B cell (primary cell): ENCODE data around the gene CEP63. TPM values are rescaled to one million over a fixed set of nuclear protein-coding genes. Genes with fewer than 3 reads are reported as not detected.

Source experiments
- ATAC-seq: fragments of 200-7000 bp; cut with Tn5 transposase; one replicate; pipeline ENCODE4 v1.10.0; 2021; ENCODE audit warnings: low read depth, mild to moderate bottlenecking, moderate number of reproducible peaks, moderate library complexity
- CTCF ChIA-PET: fragments of 350-600 bp; sonication (Branson Sonifier 250); formaldehyde crosslinking; loops from one replicate; lab custom pipeline; 2021; ENCODE audit warnings: antibody characterized with exemption, inconsistent platforms; lab: Charles Lee
- POLR2A ChIA-PET: fragments of 350-600 bp; sonication (Branson Sonifier 250); formaldehyde crosslinking; loops from one replicate; lab custom pipeline; 2021; ENCODE audit warnings: antibody characterized with exemption; lab: Charles Lee
- DNase-seq: peaks from one replicate; pipeline ENCODE4 v3.0.0; 2013
- H2AFZ ChIP-seq: 2 replicates; pipeline ENCODE4 v1.6.1; 2012; ENCODE audit warnings: mild to moderate bottlenecking, low read depth, low read length; ENCODE audit not compliant: insufficient read depth, poor library complexity, severe bottlenecking
- H3K27ac ChIP-seq, 2 donors: 1 replicate in 1 of 2; 2 replicates in 1 of 2; pipeline ENCODE4 v1.5.1; 2012 to 2013; ENCODE audit warnings: low read length in 2 of 2, mild to moderate bottlenecking in 2 of 2, moderate library complexity in 1 of 2
- H3K27me3 ChIP-seq, 4 experiments: fragments of 200-600 bp in 1 of 4; sonication (generic) in 1 of 4; replicated peaks in 1 of 4; 1 replicate in 2 of 4; 2 replicates in 2 of 4; pipeline versions ENCODE4 v1.6.1 to v1.7.0; 2013 to 2016; ENCODE audit warnings: low read length in 3 of 4, mild to moderate bottlenecking in 2 of 4, mixed read lengths in 1 of 4, moderate library complexity in 1 of 4; ENCODE audit not compliant: insufficient read depth in 4 of 4, control insufficient read depth in 3 of 4; ENCODE audit errors: control extremely low read depth in 1 of 4
- H3K36me3 ChIP-seq, 2 experiments: replicated peaks in 1 of 2; 1 replicate in 1 of 2; 2 replicates in 1 of 2; pipeline versions ENCODE4 v1.6.1 to v1.7.1; 2013; ENCODE audit warnings: low read length in 1 of 2; ENCODE audit not compliant: insufficient read depth in 2 of 2, control insufficient read depth in 1 of 2; ENCODE audit errors: control extremely low read depth in 1 of 2, extremely low read depth in 1 of 2
- H3K4me1 ChIP-seq, 2 donors: fragments of 200-600 bp in 1 of 2; sonication (generic) in 1 of 2; 1 replicate in 1 of 2; 2 replicates in 1 of 2; pipeline versions ENCODE4 v1.5.1 to v1.6.1; 2013 to 2017; ENCODE audit warnings: low read length in 2 of 2; ENCODE audit not compliant: control insufficient read depth in 2 of 2, insufficient read depth in 2 of 2
- H3K4me2 ChIP-seq: replicated peaks from 2 replicates; pipeline ENCODE3; 2012; ENCODE audit warnings: mild to moderate bottlenecking, low read depth, low read length; ENCODE audit not compliant: poor library complexity, severe bottlenecking
- H3K4me3 ChIP-seq, 5 experiments: fragments of 200-600 bp in 1 of 5; sonication (generic) in 1 of 5; 1 replicate in 3 of 5; 2 replicates in 2 of 5; pipeline versions ENCODE4 v1.5.1 to v1.7.0; 2011 to 2016; ENCODE audit warnings: low read length in 4 of 5, mild to moderate bottlenecking in 4 of 5, low read depth in 2 of 5, control low read depth in 1 of 5, moderate library complexity in 1 of 5; ENCODE audit not compliant: insufficient read depth in 1 of 5; ENCODE audit errors: control extremely low read depth in 1 of 5, extremely low read depth in 1 of 5
- H3K79me2 ChIP-seq: fragments of 200-600 bp; sonication (generic); one replicate; pipeline ENCODE4 v1.6.0; 2016; ENCODE audit warnings: low read length; ENCODE audit not compliant: control insufficient read depth, insufficient read depth
- H3K9ac ChIP-seq: fragments of 200-600 bp; sonication (generic); 2 replicates; pipeline ENCODE4 v1.6.1; 2017; ENCODE audit warnings: mild to moderate bottlenecking, low read length, moderate library complexity
- H3K9me3 ChIP-seq, 3 donors: one replicate each; pipeline versions ENCODE4 v1.6.1 to v1.7.1; 2013; ENCODE audit warnings: low read length in 2 of 3; ENCODE audit not compliant: control insufficient read depth in 2 of 3, insufficient read depth in 1 of 3; ENCODE audit errors: control extremely low read depth in 1 of 3
- H4K20me1 ChIP-seq: 2 replicates; pipeline ENCODE4 v1.6.0; 2012; ENCODE audit warnings: mild to moderate bottlenecking, low read length; ENCODE audit not compliant: insufficient read depth, control insufficient read depth, poor library complexity, severe bottlenecking
- H3K27ac Mint-ChIP-seq: one replicate; pipeline ENCODE4 v1.8.0; 2021; ENCODE audit warnings: mixed read lengths
- H3K27me3 Mint-ChIP-seq: one replicate; pipeline ENCODE4 v1.8.0; 2021; ENCODE audit warnings: mixed read lengths
- H3K4me1 Mint-ChIP-seq: one replicate; pipeline ENCODE4 v1.8.0; 2021; ENCODE audit warnings: mixed read lengths
- H3K4me3 Mint-ChIP-seq: one replicate; pipeline ENCODE4 v1.8.0; 2021; ENCODE audit warnings: mixed read lengths
- H3K9me3 Mint-ChIP-seq: one replicate; pipeline ENCODE4 v1.8.0; 2022; ENCODE audit warnings: mixed read lengths; ENCODE audit not compliant: insufficient read depth
- CTCF ChIP-seq: fragments of 200-600 bp; IDR thresholded peaks from one replicate; pipeline ENCODE4 v1.8.0; 2022; ENCODE audit warnings: antibody characterized with exemption, mild to moderate bottlenecking
- EZH2 ChIP-seq: IDR thresholded peaks from 2 replicates; pipeline ENCODE4 v1.6.1; 2012; ENCODE audit warnings: borderline replicate concordance, low read depth, mild to moderate bottlenecking, moderate library complexity, low read length; ENCODE audit not compliant: insufficient read depth, poor library complexity, severe bottlenecking
- WGBS: methylation state at CpG from one replicate; pipeline ENCODE4 v1.1.5; 2013; ENCODE audit warnings: missing lambda C conversion rate; ENCODE audit not compliant: insufficient coverage; 5-methylcytosine and 5-hydroxymethylcytosine counted together
- intact Hi-C: fragments of 100-400 bp; cut with micrococcal nuclease; formaldehyde crosslinking; loops from one replicate; pipeline ENCODE4 v1.10.0; 2022
- polyA plus RNA-seq: library from polyadenylated mRNA; depleted of rRNA; stranded (reverse); fragments of >200 nt; gene quantifications from 2 replicates; pipeline ENCODE4 v1.2.3, GENCODE V29; 2012
- total RNA-seq, 2 donors: library from RNA; stranded (reverse); fragments of 120-200 nt in 1 of 2; gene quantifications; 1 replicate in 1 of 2; 2 replicates in 1 of 2; pipeline versions ENCODE4 v1.2.3 to v1.2.4, GENCODE V29; 2013 to 2022

Gene CEP63
- total and polyA plus RNA-seq, 2 donors (not counting 1 experiment from before 2014, with no cell fraction given), result 9.6 to 35.6 TPM

- no peak overlapping the region for H3K4me2 ChIP-seq
- H3K36me3 ChIP-seq, result no peaks in the 10 kb centered on the region
- ChIA-PET POLR2A (no interaction called here), CTCF (interaction anchor here (1.0 kb wide), 1 partner anchor 12 kb away, joined by 3 read pairs; no protein-coding TSS in a partner anchor)
- 44% methylated on average over 4 of the region's 4 CpGs for WGBS
- no peak for ATAC-seq
- Mint-ChIP-seq H3K27me3 (peaks cover 7% of the 10 kb centered on the region), H3K9me3 (no peaks in the 10 kb centered on the region), H3K4me1 (peaks cover 8% of the 10 kb centered on the region), H3K27ac (no peak overlapping the region), H3K4me3 (no peak overlapping the region)
- peaks cover 6 to 9% of the 10 kb centered on the region in 2 donors for H3K4me1 ChIP-seq
- TF ChIP-seq EZH2, result no peak
- TF ChIP-seq CTCF, result no peak
- no peaks in the 10 kb centered on the region for H3K79me2 ChIP-seq
- H3K27me3 ChIP-seq, result peaks cover 0 to 7% (median 2%) of the 10 kb centered on the region in 4 experiments
- no peaks in the 10 kb centered on the region for H3K9me3 ChIP-seq
- H3K27ac ChIP-seq, result no peak overlapping the region
- no peaks in the 10 kb centered on the region for H4K20me1 ChIP-seq
- H3K9ac ChIP-seq, result no peak overlapping the region
- no peak overlapping the region for H3K4me3 ChIP-seq
- intact Hi-C loops, result no loop called here
- no peak overlapping the region for H2AFZ ChIP-seq
- no peak for DNase-seq
Observed at GRCh38 chr3:134603480-134603879, 117.6 kb downstream of the CEP63 start.

GRCh38 chr3:134603956-134604355, 118.1 kb downstream of the CEP63 start:
- Histone ChIP-seq H3K36me3 (no peaks in the 10 kb centered on the region), H3K4me2 (no peak overlapping the region), H4K20me1 (no peaks in the 10 kb centered on the region), H3K4me3 (no peak overlapping the region), H2AFZ (no peak overlapping the region), H3K9me3 (no peaks in the 10 kb centered on the region), H3K27me3 (peaks cover 0 to 7% (median 2%) of the 10 kb centered on the region in 4 experiments), H3K4me1 (peaks cover 6 to 9% of the 10 kb centered on the region in 2 donors), H3K9ac (no peak overlapping the region), H3K79me2 (no peaks in the 10 kb centered on the region), H3K27ac (no peak overlapping the region)
- TF ChIP-seq CTCF (no peak), EZH2 (no peak)
- ATAC-seq (no peak), DNase-seq (no peak)
- WGBS, result 94% methylated on average over 13 of the region's 13 CpGs
- CTCF ChIA-PET, result interaction anchor here (1.0 kb wide), 1 partner anchor 11 kb away, joined by 3 read pairs; no protein-coding TSS in a partner anchor
- no peak overlapping the region for H3K27ac Mint-ChIP-seq
- no peaks in the 10 kb centered on the region for H3K9me3 Mint-ChIP-seq
- peaks cover 7% of the 10 kb centered on the region for H3K27me3 Mint-ChIP-seq
- no peak overlapping the region for H3K4me3 Mint-ChIP-seq
- H3K4me1 Mint-ChIP-seq, result peaks cover 8% of the 10 kb centered on the region
- POLR2A ChIA-PET, result no interaction called here
- intact Hi-C loops, result no loop called here
